Neural cell (in vitro differentiated cells): ENCODE results near the gene THTPA. TPM values are rescaled to one million over a fixed set of nuclear protein-coding genes. Genes with fewer than 3 reads are reported as not detected.

Experiments used
- H2AFZ ChIP-seq: fragments of 200-600, 300-800 bp; sonication (generic), shearing (Covaris generic); 2 replicates; pipeline ENCODE4 v1.6.0; 2014; ENCODE audit warnings: low read depth, mild to moderate bottlenecking, antibody characterized with exemption, low read length, moderate library complexity
- H3F3A ChIP-seq: fragments of 200-600 bp; shearing (Covaris generic); 2 replicates; pipeline ENCODE4 v1.6.1; 2016; ENCODE audit warnings: mild to moderate bottlenecking, moderate library complexity, mixed read lengths, antibody characterized with exemption, low read length; ENCODE audit not compliant: insufficient read depth, poor library complexity, severe bottlenecking
- H3K27ac ChIP-seq: fragments of 200-600, 300-800 bp; sonication (generic), shearing (Covaris generic); 2 replicates; pipeline ENCODE4 v1.5.1; 2014; ENCODE audit warnings: mild to moderate bottlenecking, low read length, moderate library complexity
- H3K27me3 ChIP-seq: fragments of 300-800, 200-600 bp; sonication (generic), shearing (Covaris generic); 2 replicates; pipeline ENCODE4 v1.6.0; 2014; ENCODE audit warnings: mild to moderate bottlenecking, low read depth, low read length, moderate library complexity; ENCODE audit not compliant: insufficient read depth
- H3K36me3 ChIP-seq: fragments of 300-800, 200-600 bp; sonication (generic), shearing (Covaris generic); 2 replicates; pipeline ENCODE4 v1.5.1; 2014; ENCODE audit warnings: mild to moderate bottlenecking, antibody characterized with exemption, low read length, moderate library complexity; ENCODE audit not compliant: insufficient read depth
- H3K4me2 ChIP-seq: fragments of 300-800, 200-600 bp; sonication (generic), shearing (Covaris generic); 2 replicates; pipeline ENCODE4 v1.6.0; 2014; ENCODE audit warnings: mild to moderate bottlenecking, low read length
- H3K4me3 ChIP-seq: fragments of 300-800, 200-600 bp; sonication (generic), shearing (Covaris generic); 2 replicates; pipeline ENCODE4 v1.5.1; 2014; ENCODE audit warnings: mild to moderate bottlenecking, low read length, moderate library complexity
- H3K79me2 ChIP-seq: fragments of 200-600 bp; shearing (Covaris generic); replicated peaks from 2 replicates; pipeline ENCODE4 v1.6.0; 2014; ENCODE audit warnings: mild to moderate bottlenecking, low read length, moderate library complexity; ENCODE audit not compliant: insufficient read depth
- H3K9ac ChIP-seq: fragments of 300-800, 200-600 bp; sonication (generic), shearing (Covaris generic); 2 replicates; pipeline ENCODE4 v1.6.1; 2016; ENCODE audit warnings: mild to moderate bottlenecking, low read length, mixed read lengths
- H3K9me2 ChIP-seq: fragments of 200-600 bp; shearing (Covaris generic); 2 replicates; pipeline ENCODE4 v1.6.1; 2016; ENCODE audit warnings: mild to moderate bottlenecking, low read length, mixed read lengths; ENCODE audit not compliant: insufficient read depth
- H3K9me3 ChIP-seq: fragments of 200-600, 300-800 bp; sonication (generic), shearing (Covaris generic); 2 replicates; pipeline ENCODE4 v1.6.1; 2016; ENCODE audit warnings: mild to moderate bottlenecking, mixed run types, low read length, moderate library complexity, mixed read lengths
- H4K20me1 ChIP-seq: fragments of 200-600 bp; shearing (Covaris generic); 2 replicates; pipeline ENCODE4 v1.6.1; 2016; ENCODE audit warnings: mild to moderate bottlenecking, mixed run types; ENCODE audit not compliant: insufficient read depth
- CTCF ChIP-seq: fragments of 450-650 bp; IDR thresholded peaks from 2 replicates; pipeline ENCODE4 v1.5.1; 2014; ENCODE audit warnings: antibody characterized with exemption, mild to moderate bottlenecking, moderate library complexity; ENCODE audit not compliant: poor library complexity, severe bottlenecking
- EP300 ChIP-seq: fragments of 450-650 bp; conservative IDR thresholded peaks from 2 replicates; pipeline ENCODE4 v1.6.1; 2014; ENCODE audit warnings: antibody characterized with exemption, mild to moderate bottlenecking, moderate library complexity; ENCODE audit not compliant: poor library complexity, severe bottlenecking
- EZH2 ChIP-seq: fragments of 200-600, 300-800 bp; shearing (Covaris generic), sonication (generic); IDR thresholded peaks from 2 replicates; pipeline ENCODE4 v1.6.1; 2014; ENCODE audit warnings: antibody characterized with exemption, low read length, borderline replicate concordance, mild to moderate bottlenecking; ENCODE audit not compliant: insufficient read depth, poor library complexity, severe bottlenecking
- MXI1 ChIP-seq: fragments of 450-650 bp; conservative IDR thresholded peaks from 2 replicates; pipeline ENCODE4 v1.6.1; 2014; ENCODE audit warnings: antibody characterized with exemption, mild to moderate bottlenecking; ENCODE audit not compliant: poor library complexity, severe bottlenecking
- POLR2AphosphoS5 ChIP-seq: IDR thresholded peaks from 2 replicates; pipeline ENCODE4 v1.6.1; 2012
- RAD21 ChIP-seq: fragments of 450-650 bp; conservative IDR thresholded peaks from 2 replicates; pipeline ENCODE4 v1.6.1; 2014; ENCODE audit warnings: antibody characterized with exemption, mild to moderate bottlenecking, moderate library complexity
- REST ChIP-seq: IDR thresholded peaks from 2 replicates; pipeline ENCODE4 v1.6.1; 2012; ENCODE audit warnings: borderline replicate concordance
- SMC3 ChIP-seq: fragments of 450-650 bp; conservative IDR thresholded peaks from 2 replicates; pipeline ENCODE4 v1.6.1; 2014; ENCODE audit warnings: antibody characterized with exemption, mild to moderate bottlenecking, moderate library complexity; ENCODE audit not compliant: poor library complexity
- TAF1 ChIP-seq: IDR thresholded peaks from 2 replicates; pipeline ENCODE4 v1.6.1; 2012; ENCODE audit warnings: low read depth
- polyA plus RNA-seq: library from polyadenylated mRNA; depleted of rRNA; stranded (reverse); fragments of >200 nt; gene quantifications from 2 replicates; pipeline ENCODE4 v1.2.3, GENCODE V29; 2014

THTPA gene
- polyA plus RNA-seq, 1 donor from 2014 or later: 51.3 TPM

DNA sequence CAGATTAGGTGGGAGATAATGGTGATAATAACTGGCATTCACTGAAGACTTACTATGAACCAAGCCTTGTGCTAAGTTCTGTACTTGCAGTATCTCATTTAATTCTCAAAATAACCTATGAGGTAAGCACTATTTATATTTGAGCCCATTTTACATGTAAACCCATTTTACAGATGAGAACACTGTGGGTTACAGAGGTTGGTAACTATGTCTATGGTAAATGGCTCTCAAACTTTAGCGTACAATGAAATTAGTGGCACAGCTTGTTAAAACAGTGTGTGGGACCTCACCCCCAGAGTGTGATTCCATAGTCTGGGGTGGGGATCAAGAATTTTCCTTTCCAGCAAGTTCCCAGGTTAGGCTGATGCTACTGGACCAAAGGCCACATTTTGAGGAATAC lies 44.7 kb downstream of the THTPA start:
- Histone ChIP-seq H3K79me2 (no peaks in the 10 kb centered on the region), H3K4me3 (no peak overlapping the region), H4K20me1 (no peaks in the 10 kb centered on the region), H3F3A (no peaks in the 10 kb centered on the region), H3K27ac (no peak overlapping the region), H3K4me2 (no peak overlapping the region), H3K9me3 (no peaks in the 10 kb centered on the region), H3K27me3 (no peaks in the 10 kb centered on the region), H3K9ac (no peak overlapping the region), H3K36me3 (no peaks in the 10 kb centered on the region), H2AFZ (no peak overlapping the region), H3K9me2 (no peaks in the 10 kb centered on the region)
- no peak for TF ChIP-seq EP300
- TF ChIP-seq RAD21: no peak
- TF ChIP-seq EZH2: no peak
- TF ChIP-seq POLR2AphosphoS5: no peak
- no peak for TF ChIP-seq SMC3
- no peak for TF ChIP-seq MXI1
- TF ChIP-seq CTCF: no peak
- no peak for TF ChIP-seq REST
- TF ChIP-seq TAF1: no peak

DNA sequence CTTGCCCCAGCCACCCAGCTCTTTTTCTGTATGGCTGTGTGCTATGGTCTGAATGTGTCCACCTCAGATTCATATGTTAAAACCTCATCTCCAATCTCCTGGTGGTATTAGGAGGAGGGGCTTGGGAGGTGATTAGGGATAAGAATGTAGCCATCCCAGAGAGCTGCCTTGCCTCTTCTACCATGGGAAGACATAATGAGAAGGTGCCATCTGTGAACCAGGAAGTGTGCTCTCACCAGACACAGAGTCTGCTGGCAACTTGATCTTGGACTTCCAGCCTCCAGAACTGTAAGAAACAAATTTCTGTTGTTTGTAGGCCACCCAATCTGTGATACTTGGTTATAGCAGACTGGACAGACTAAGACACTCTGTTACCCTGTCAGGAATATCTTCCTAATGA lies 45.4 kb downstream of the THTPA start:
- no peak for TF ChIP-seq RAD21
- TF ChIP-seq MXI1: no peak
- no peak for TF ChIP-seq EZH2
- TF ChIP-seq POLR2AphosphoS5: no peak
- TF ChIP-seq REST: no peak
- no peak for TF ChIP-seq CTCF
- no peak for TF ChIP-seq SMC3
- no peak for TF ChIP-seq TAF1
- TF ChIP-seq EP300: no peak

More for the DNA sequence above, 45.4 kb downstream of the THTPA start:
- Histone ChIP-seq H3K27me3 (no peaks in the 10 kb centered on the region), H3K36me3 (no peaks in the 10 kb centered on the region), H3K79me2 (no peaks in the 10 kb centered on the region), H3F3A (no peaks in the 10 kb centered on the region), H3K4me3 (no peak overlapping the region), H2AFZ (no peak overlapping the region), H3K27ac (no peak overlapping the region), H3K9me2 (no peaks in the 10 kb centered on the region), H3K9me3 (no peaks in the 10 kb centered on the region), H3K4me2 (no peak overlapping the region), H4K20me1 (no peaks in the 10 kb centered on the region), H3K9ac (no peak overlapping the region)
